Measurements from ENCODE around the gene WDR47.
"Not testable (repeated sequence)": the region's sequence is repeated elsewhere in the genome, so short reads cannot be mapped to it uniquely, and the experiment has no call there.

Gene WDR47

DNA sequence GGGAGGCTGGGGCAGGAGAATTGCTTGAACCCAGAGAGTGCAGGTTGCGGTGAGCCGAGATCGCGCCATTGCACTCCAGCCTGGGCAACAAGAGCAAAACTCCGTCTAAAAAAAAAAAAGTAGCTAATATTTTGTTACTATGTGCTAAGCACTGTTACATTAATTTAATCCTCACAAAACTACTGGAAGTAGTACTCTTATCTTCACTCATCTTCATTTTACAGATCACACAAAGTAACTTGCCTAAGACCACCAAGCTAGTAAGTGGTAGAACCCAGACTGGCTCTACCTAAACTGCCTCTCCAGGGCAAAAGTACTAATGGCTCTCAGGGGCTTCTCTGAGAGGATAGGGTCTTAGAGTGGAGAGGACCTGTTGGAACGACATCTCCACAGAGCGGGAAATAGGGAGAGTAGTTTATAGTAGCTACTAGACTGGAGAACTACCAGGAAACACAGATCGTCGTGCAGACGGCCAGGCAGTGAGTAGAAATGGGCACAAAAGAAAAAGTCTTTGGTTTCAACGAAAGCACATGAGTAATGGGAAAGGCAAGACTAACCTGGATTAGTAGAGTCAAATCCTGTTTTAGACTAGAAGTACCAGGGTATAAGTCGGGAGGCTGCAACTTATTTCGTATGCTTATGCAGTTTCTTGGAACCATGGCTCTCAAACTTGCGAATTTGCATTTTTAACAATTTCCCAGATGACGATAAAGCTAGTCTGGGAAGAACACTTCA is 80.0 kb downstream of the WDR47 start:
- no peak for DNase-seq

DNA sequence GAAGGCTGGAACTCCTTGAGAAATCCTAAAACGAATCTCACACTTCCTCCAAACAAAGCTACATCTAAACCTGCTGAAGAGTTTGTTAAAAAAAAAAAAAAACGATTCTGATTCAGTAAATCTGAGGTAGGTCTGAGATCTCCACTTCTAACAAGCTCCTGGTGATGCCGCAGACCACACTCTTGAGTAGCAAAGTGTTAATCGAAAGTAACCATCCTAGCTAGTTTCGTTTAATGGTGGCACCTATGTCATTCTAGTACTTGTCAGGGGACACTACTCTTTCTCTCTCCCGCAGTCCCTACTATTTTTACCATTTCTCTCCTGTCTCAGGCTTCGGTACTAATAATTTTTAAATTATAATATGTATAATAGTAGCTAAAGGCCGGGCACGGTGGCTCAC is 80.7 kb downstream of the WDR47 start:
- DNase-seq, result no peak

DNA sequence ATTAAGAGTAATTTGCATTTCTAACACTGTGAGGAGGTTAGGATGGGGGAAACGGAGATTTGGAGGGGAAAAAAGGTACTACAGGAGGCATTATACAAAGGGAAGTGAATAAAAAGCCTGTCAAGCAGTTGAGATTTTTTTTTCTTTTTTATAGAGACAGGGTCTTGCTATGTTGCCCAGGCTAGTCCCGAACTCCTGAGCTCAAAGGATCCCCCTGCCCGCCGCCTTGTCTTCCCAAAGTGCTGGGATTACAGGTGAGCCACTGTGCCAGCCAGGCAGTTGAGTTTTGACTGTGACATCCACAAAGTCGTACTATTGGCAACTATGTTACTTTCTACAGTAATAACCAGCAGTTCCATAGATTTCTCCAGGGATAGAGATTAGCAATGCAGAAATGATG is 81.2 kb downstream of the WDR47 start:
- DNase-seq, result no peak

DNA sequence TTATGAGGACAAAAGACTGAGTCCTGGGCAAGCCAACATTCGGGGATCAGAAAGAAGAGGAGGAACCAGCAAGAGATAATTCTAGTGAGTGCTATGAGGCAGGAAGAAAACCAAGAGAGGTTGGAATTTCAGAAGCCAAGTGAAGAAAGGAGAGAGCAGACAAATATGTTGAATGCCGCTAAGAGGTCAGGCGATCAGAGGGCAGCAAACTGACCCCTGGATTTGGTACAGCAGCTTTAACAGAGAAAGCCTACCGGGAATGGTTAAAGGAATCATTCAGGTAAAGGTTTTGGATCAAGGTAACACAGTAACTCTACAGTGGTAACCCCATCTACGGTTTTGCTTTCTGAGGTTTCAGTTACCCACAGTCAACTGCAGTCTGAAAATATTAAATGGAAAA is 84.0 kb downstream of the WDR47 start:
- no peak for DNase-seq

DNA sequence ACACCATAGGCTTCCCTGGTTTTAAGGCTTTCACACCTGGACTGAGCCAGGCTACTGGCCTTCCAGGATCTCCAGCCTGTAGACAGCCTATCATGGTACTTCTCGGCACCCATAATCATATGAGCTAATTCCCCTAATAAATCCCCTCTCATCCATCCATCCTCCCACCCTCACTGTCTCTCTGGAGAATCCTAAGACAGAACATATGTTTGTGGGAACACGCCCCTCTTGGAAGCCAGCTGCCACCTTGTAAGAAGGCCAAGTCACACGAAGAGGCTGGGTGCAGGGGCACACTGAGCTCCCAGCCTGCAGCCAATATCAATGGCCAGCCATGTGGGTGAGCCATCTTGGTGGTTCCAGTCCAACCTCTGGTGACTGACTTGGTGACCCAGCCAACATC is 86.0 kb downstream of the WDR47 start:
- no peak for DNase-seq

DNA sequence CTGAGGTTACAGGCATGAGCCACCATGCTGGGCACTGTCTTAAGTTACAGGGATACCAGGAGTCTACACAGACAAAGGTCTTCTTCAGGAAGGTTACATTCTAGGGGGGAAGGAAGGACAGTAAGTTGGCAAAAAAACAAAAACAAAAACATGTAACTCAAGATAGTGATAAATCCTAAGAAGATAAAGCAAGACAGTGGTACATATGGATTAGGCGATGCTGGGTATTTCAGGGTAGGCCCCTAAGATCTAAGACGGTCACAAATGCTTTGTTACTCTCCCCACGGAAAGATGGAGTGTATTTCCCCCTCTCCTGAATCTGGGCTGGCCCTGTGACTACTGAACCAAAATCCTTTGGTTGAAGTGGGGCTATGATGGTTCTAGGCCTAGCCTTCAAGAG is 86.8 kb downstream of the WDR47 start:
- DNase-seq, result no peak

DNA sequence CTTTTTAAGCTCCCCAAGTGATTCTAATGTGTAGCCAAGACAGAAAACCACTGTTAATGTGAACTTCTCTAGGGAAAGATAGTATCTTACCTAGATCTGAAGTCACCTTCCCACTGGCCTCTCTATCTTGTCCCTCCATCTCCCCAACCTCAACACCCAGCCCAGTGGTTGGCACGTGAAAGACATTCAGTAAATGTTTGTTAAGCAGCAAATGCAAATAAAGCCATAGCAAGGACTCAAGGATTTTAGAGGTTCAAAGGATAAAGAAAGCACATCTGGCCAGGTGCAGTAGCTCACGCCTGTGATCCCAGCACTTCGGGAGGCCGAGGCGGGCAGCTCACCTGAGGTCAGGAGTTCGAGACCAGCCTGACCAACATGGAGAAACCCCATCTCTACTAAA is 88.5 kb downstream of the WDR47 start:
- no peak for DNase-seq

DNA sequence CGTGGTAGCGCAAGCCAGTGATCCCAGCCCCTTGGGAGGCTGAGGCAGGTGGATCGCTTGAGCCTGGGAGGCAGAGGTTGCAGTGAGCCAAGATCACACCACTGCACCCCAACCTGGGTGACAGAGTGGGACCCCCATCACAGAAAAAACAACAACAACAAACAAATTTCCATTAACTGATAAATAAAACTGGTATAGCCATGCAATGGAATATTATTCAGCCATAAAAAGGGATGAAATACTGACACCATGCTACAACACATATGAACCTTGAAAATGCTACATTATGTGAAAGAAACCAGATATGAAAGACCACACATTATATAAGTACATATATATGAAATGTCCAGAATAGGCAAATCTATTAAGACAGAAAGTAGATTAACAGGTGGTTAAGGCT is 90.7 kb downstream of the WDR47 start:
- no peak for DNase-seq

DNA sequence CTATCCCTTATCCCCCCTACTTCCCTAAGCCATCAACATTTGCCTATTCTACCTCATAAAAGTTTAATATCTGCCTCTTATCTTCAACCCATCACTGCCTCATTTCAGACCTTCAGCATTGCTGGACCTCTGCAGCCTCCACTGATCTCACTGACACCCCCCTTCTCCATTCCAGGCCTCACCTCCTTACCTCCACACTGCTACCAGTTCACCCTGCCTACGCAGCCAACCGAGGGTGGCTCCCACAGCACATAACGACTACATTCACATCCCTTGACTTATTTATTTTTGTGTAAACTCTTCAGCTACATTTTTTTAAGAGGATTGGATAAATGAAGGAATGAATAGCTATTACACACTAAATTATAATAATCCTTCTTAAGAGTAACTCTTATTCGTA is 92.9 kb downstream of the WDR47 start:
- DNase-seq, result no peak

DNA sequence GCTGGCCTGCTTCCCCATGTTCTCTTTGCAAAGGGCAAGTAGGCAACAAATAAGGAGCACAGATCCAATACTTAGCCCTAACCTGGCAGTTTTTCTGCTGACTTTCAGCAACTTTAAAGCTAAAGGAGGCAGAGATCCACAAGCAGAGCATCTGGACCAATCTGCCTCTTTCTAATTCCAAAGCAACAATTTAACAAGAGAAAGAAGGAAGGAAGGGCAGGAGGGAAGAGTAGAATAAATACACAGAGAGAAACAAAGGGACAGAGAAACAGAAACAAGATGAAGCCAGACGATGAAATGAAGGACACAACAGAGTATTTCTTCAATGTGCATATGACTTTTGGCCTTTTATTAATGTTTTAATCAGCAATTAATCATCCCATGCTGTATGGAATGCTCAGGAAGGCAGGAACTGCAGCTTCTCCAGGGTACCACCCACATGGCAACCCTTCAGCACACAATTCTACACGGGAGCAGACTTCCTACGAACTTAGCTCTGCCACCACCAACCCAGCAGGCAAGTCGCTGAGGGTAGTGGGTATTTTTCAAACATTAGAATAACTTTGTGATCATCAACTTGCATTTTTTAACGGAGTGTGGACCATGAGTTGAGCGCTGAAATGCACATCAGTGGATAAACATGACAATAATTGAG is 93.9 kb downstream of the WDR47 start:
- DNase-seq, result no peak

DNA sequence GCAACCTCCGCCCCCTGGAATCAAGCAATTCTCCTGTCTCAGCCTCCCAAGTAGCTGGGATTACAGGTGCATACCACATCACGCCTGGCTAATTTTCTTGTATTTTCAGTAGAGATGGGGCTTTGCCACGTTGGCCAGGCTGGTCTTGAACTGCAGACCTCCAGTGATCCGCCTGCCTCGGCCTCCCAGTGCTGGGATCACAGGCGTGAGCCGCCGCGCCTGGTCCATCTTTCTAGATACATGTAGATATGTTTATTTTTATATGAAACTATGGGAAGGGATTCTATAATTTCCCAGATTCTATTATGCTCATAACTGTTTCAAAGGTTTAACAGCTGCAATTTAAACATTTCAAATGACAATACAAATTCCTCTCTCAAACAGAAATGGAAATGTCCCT is 105.7 kb downstream of the WDR47 start:
- no peak for DNase-seq

DNA sequence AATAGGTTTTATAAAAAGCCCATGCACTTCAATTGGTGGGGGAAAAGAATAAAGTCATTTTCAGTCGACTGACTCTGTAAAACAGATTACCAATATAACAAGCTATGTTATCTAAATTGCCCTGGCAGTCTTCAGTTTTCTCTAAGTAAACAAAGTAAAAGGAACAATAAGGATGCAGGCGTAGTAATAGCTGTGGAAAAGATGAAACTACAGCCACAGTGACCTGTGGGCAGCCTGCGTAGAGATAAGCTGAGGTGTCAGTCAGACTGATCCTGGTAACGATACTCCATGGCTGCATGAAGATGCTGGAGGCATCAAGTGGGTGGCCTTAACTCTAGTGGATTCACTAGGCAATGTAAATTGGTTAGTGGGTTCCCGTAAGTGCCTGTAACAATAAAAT is 108.0 kb downstream of the WDR47 start:
- DNase-seq, result no peak

DNA sequence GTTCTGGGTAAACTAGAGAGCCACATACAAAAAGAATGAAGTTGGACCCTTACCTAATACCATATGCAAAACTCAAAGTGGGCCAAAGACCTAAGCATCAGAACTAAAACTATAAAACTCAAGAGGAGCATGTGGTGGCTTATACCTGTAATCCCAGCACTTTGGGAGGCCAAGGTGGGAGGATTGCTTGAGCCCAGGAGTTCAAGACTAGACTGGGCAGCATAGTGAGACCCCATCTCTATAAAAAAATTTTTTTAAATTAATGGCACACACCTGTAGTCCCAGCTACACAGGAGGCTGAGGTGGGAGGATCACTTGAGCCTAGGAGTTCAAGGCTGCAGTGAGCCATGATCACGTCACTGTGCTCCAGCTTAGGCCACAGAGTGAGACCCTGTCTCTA is 114.3 kb downstream of the WDR47 start:
- DNase-seq, result not testable (repeated sequence)

DNA sequence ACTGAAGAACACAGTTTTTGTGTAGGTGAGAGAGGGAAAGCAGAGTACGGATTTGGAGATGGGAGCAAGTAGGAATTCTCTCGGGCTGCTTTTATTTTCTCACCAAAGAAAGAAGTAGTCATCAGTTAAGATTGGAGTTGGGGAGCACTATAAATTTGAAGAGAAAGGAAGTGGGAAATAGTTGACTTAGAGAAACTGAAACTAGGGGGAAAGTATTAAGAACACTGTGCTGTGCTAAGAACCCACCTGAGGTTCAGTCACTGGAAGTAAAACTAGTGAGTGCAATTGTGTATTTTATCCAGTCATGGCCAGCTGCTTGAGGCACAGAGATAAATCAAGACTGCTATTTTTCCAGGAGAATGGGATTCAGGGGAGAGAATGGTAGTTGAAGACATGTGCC is 116.0 kb downstream of the WDR47 start:
- no peak for DNase-seq
